ENCODE measurements around the gene ST3GAL2. TPM values are rescaled to one million over a fixed set of nuclear protein-coding genes. Genes with fewer than 3 reads are reported as not detected.

Gene ST3GAL2
- total and polyA plus RNA-seq, 9 of the 15 experiments (the other 6 are each of a cell fraction or from before 2014, with no cell fraction given): 1.5 to 108 (median 34.3) TPM

- TF ChIP-seq EGR1 (conservative IDR thresholded peaks at IDR 0.05) (peak; percentile 80), HOXB6 (CRISPR knock-in tag; IDR thresholded peaks at IDR 0.05; ENCODE audit: borderline replicate concordance) (no peak), PTRF (tag; IDR thresholded peaks at IDR 0.05) (no peak), PATZ1 (CRISPR knock-in tag; IDR thresholded peaks at IDR 0.05; ENCODE audit: borderline replicate concordance) (no peak), ZNF592 (IDR thresholded peaks at IDR 0.05) (peak; percentile 96), MIER1 (IDR thresholded peaks at IDR 0.05; ENCODE audit: low read depth) (no peak), EP300 (IDR thresholded peaks at IDR 0.05; ENCODE audit: low read length) (no peak; the same call in 1 of the 2 replicates), ZNF384 (IDR thresholded peaks at IDR 0.05; ENCODE audit: low read depth, low read length) (no peak; the same call in 1 of the 2 replicates), SP2 (IDR thresholded peaks at IDR 0.05; ENCODE audit: extremely low read depth, low read depth, low read length, poor library complexity, severe bottlenecking) (no peak), LCOR (CRISPR knock-in tag; IDR thresholded peaks at IDR 0.05) (no peak), ARID3A (IDR thresholded peaks at IDR 0.05; ENCODE audit: borderline replicate concordance, low read depth, low read length) (no peak), MITF (IDR thresholded peaks at IDR 0.05) (no peak), THRB (CRISPR knock-in tag; conservative IDR thresholded peaks at IDR 0.05) (no peak), ZNF695 (CRISPR knock-in tag; IDR thresholded peaks at IDR 0.05) (no peak), POLR2A (conservative IDR thresholded peaks at IDR 0.05) (peak; percentile 28; the same call in 1 of the 2 replicates)
Measured at GRCh38 chr16:70454222-70455034, 15.5 kb upstream of the ST3GAL2 start, which contains the start of gene FCSK (continued).

Measured in K562 (cell line).